ENCODE measurements around the gene CPM. TPM values are rescaled to one million over a fixed set of nuclear protein-coding genes. Genes with fewer than 3 reads are reported as not detected.
A peak's percentile ranks its signal among the peaks of the same experiment; 100 is the strongest.
"Not testable (repeated sequence)": the region's sequence is repeated elsewhere in the genome, so short reads cannot be mapped to it uniquely, and the experiment has no call there.

Gene CPM
- total RNA-seq, 3 donors from 2014 or later (not counting 1 experiment from before 2014, with no cell fraction given): 0.25 to 1.6 (median 0.68) TPM

DNA sequence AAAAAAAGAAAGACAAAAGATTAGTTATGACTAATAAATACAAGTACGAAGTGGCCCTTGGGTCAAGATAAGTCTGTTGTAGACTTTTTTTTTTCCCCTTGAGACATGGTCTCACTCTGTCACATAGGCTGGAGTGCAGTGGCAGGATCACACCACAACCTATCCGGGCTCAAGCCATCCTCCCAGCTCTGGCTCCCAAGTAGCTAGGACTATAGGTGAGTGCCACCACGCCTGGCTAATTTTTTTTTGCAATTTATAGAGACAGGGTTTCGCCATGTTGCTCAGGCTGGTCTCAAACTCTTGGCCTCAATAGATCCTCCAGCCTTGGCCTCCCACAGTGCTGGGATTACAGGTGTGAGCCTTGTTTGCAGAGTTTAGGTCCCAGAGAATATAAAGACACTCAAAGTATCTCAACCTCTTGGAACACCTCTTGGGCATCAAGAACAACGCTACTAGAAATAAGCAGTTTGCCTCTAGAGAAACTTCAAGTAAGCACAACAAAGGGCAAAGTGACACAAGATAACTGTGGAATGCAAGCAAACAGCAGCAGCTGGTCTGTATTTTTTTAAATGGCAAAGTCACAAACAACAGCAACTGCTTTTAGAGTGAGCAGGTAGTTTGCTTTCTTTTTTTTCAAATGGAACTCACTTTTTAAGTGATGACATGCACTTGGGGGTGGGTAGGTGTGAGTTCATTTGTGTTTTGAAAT lies 128.9 kb downstream of the CPM start:
- DNase-seq (no peak), ATAC-seq (no peak)
- Mint-ChIP-seq H3K36me3 (no peaks in the 10 kb centered on the region), H3K4me1 (peaks cover 5% of the 10 kb centered on the region in 2 donors), H3K9me3 (no peaks in the 10 kb centered on the region), H3K4me3 (peak overlapping the region; percentile 28), H3K27me3 (ENCODE audit: low read depth in 2 of 2) (no peaks in the 10 kb centered on the region), H3K27ac (no peak overlapping the region)
- Histone ChIP-seq H3K4me3 (ENCODE audit: low read length) (no peak overlapping the region), H3K27me3 (ENCODE audit: control insufficient read depth, insufficient read depth, low read length) (no peaks in the 10 kb centered on the region), H3K36me3 (ENCODE audit: control insufficient read depth, insufficient read depth, low read length) (no peaks in the 10 kb centered on the region), H3K9me3 (ENCODE audit: control insufficient read depth, insufficient read depth, low read length) (no peaks in the 10 kb centered on the region), H3K4me1 (ENCODE audit: control insufficient read depth, insufficient read depth, low read length) (peaks cover 9% of the 10 kb centered on the region), H3K27ac (ENCODE audit: low read length) (no peak overlapping the region)
- intact Hi-C loops (cut with micrococcal nuclease): no loop called here
- WGBS (ENCODE audit: insufficient coverage): 93% methylated on average over 5 of the region's 5 CpGs
- TF ChIP-seq, protein P1, sequence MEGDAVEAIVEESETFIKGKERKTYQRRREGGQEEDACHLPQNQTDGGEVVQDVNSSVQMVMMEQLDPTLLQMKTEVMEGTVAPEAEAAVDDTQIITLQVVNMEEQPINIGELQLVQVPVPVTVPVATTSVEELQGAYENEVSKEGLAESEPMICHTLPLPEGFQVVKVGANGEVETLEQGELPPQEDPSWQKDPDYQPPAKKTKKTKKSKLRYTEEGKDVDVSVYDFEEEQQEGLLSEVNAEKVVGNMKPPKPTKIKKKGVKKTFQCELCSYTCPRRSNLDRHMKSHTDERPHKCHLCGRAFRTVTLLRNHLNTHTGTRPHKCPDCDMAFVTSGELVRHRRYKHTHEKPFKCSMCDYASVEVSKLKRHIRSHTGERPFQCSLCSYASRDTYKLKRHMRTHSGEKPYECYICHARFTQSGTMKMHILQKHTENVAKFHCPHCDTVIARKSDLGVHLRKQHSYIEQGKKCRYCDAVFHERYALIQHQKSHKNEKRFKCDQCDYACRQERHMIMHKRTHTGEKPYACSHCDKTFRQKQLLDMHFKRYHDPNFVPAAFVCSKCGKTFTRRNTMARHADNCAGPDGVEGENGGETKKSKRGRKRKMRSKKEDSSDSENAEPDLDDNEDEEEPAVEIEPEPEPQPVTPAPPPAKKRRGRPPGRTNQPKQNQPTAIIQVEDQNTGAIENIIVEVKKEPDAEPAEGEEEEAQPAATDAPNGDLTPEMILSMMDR (IDR thresholded peaks at IDR 0.05): no peak

DNA sequence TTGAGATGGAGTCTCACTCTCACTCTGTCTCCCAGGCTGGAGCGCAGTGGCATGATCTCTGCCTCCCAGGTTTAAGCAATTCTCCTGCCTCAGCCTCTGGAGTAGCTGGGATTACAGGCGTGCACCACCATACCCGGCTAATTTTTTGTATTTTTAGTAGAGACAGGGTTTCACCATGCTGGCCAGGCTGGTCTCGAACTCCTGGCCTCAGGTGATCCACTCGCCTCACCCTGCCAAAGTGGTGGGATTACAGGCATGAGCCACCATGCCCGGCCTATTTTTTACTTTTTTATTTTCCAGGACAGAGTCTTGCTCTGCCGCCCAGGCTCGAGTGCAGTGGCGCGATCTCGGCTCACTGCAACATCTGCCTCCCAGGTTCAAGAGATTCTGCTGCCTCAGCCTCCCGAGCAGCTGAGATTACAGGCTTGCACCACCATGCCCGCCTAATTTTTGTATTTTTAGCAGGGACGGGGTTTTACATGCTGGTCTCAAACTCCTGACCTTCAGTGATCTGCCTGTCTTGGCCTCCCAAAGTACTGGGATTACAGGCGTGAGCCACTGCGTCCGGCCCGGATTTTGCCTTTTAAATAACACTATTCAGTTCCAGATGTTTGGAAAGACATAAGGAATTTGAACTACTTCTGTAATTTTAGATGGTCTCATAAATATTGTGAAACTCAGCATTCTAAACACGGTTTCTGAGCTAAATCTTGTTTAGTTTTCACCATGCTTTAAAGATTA lies 129.9 kb downstream of the CPM start:
- H3K36me3 Mint-ChIP-seq; H3K9me3 Mint-ChIP-seq; H3K27me3 ChIP-seq (ENCODE audit: control insufficient read depth, insufficient read depth, low read length); H3K4me3 ChIP-seq (ENCODE audit: low read length); H3K36me3 ChIP-seq (ENCODE audit: control insufficient read depth, insufficient read depth, low read length); H3K27ac Mint-ChIP-seq; H3K27ac ChIP-seq (ENCODE audit: low read length); DNase-seq; H3K9me3 ChIP-seq (ENCODE audit: control insufficient read depth, insufficient read depth, low read length); H3K27me3 Mint-ChIP-seq (ENCODE audit: low read depth in 2 of 2); H3K4me1 Mint-ChIP-seq; intact Hi-C loops (cut with micrococcal nuclease); H3K4me3 Mint-ChIP-seq; H3K4me1 ChIP-seq (ENCODE audit: control insufficient read depth, insufficient read depth, low read length); ATAC-seq: not testable (repeated sequence)
- WGBS (ENCODE audit: insufficient coverage): 98% methylated on average over 19 of the region's 19 CpGs

DNA sequence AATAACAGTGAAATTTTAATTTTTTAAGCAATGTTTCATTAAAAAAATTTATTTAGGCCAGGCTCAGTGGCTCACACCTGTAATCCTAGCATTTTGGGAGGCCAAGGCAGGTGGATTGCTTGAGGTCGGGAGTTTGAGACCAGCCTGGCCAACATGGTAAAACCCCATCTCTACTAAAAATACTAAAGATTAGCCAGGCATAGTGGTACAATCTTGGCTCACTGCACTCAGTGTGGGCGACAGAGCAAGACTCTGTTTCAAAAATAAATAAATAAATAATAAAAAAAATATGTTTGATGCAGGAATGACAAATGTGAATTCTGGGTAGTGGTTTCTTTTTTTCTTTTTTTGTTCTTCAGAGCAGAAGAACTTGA lies 130.6 kb downstream of the CPM start:
- H3K27ac Mint-ChIP-seq; H3K36me3 Mint-ChIP-seq; H3K36me3 ChIP-seq (ENCODE audit: control insufficient read depth, insufficient read depth, low read length); H3K4me1 Mint-ChIP-seq; H3K4me3 ChIP-seq (ENCODE audit: low read length); H3K4me1 ChIP-seq (ENCODE audit: control insufficient read depth, insufficient read depth, low read length); intact Hi-C loops (cut with micrococcal nuclease); H3K27me3 Mint-ChIP-seq (ENCODE audit: low read depth in 2 of 2); H3K27me3 ChIP-seq (ENCODE audit: control insufficient read depth, insufficient read depth, low read length); H3K27ac ChIP-seq (ENCODE audit: low read length); H3K9me3 ChIP-seq (ENCODE audit: control insufficient read depth, insufficient read depth, low read length); H3K9me3 Mint-ChIP-seq; DNase-seq; H3K4me3 Mint-ChIP-seq; ATAC-seq: not testable (repeated sequence)
- WGBS (ENCODE audit: insufficient coverage): 91% methylated on average over 1 of the region's 2 CpGs

Other genes with a start within 250 kb of the CPM start
- gene NUP107, start 246.2 kb downstream of the CPM start, total RNA-seq: 10 to 100 TPM; 54.9 to 69.2 (median 62.0) TPM
- 10 to 100 TPM in 2 of 3 donors, 1 to 10 TPM in 1; 8.3 to 15.3 (median 10.2) TPM for gene SLC35E3, start 187.0 kb downstream of the CPM start, total RNA-seq
- 100 to 1,000 TPM; 130 to 143 (median 132) TPM for gene MDM2, start 125.0 kb downstream of the CPM start, total RNA-seq

Measured in natural killer cell (primary cell).